Choroid plexus epithelial cell (primary cell): Measurements from ENCODE around the gene CHERP.

Experiments used
- DNase-seq: peaks from one replicate; pipeline ENCODE4 v3.0.0-alpha.2; 2010; ENCODE audit warnings: low read depth
- H3K4me3 ChIP-seq: 2 replicates; pipeline ENCODE4 v1.5.1; 2011; ENCODE audit warnings: low read depth, mild to moderate bottlenecking, control low read depth, low read length, moderate library complexity
- TF ChIP-seq, protein P1 (sequence below): conservative IDR thresholded peaks from 2 replicates; pipeline ENCODE4 v1.5.1; 2011; ENCODE audit warnings: low read depth, mild to moderate bottlenecking, control low read depth, inconsistent platforms, low read length, moderate library complexity

CHERP gene

DNA sequence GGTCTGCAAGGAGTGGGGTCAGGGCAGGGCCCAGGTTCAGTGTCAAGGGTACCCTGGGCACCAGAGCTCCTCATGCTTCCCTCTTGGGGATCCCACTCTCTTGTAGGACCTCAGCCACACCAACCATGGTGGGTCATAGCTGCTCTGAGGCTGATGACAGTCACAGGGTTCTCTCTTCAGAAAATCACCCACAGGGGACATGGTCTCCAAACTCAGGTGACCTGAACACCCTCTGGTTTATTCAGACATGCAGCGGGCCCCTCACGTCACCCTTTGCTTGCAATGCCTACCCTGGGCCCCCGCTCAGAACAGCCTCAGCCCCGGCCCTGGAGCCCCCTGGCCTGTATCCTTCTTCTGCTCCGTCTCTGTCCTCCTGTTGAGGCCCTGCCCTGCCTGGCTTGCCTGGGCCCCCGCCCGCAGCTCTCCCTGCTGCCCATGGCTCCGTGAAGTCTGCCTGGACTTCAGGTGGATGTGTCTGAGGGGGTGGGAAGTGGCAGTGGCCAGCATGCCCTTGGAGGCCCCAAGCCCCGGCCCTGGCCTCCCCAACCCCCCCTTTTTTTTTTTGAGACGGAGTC is 20.4 kb downstream of the CHERP start:
- TF ChIP-seq, protein P1, sequence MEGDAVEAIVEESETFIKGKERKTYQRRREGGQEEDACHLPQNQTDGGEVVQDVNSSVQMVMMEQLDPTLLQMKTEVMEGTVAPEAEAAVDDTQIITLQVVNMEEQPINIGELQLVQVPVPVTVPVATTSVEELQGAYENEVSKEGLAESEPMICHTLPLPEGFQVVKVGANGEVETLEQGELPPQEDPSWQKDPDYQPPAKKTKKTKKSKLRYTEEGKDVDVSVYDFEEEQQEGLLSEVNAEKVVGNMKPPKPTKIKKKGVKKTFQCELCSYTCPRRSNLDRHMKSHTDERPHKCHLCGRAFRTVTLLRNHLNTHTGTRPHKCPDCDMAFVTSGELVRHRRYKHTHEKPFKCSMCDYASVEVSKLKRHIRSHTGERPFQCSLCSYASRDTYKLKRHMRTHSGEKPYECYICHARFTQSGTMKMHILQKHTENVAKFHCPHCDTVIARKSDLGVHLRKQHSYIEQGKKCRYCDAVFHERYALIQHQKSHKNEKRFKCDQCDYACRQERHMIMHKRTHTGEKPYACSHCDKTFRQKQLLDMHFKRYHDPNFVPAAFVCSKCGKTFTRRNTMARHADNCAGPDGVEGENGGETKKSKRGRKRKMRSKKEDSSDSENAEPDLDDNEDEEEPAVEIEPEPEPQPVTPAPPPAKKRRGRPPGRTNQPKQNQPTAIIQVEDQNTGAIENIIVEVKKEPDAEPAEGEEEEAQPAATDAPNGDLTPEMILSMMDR = no peak
- DNase-seq = no peak
- no peak overlapping the region for H3K4me3 ChIP-seq

DNA sequence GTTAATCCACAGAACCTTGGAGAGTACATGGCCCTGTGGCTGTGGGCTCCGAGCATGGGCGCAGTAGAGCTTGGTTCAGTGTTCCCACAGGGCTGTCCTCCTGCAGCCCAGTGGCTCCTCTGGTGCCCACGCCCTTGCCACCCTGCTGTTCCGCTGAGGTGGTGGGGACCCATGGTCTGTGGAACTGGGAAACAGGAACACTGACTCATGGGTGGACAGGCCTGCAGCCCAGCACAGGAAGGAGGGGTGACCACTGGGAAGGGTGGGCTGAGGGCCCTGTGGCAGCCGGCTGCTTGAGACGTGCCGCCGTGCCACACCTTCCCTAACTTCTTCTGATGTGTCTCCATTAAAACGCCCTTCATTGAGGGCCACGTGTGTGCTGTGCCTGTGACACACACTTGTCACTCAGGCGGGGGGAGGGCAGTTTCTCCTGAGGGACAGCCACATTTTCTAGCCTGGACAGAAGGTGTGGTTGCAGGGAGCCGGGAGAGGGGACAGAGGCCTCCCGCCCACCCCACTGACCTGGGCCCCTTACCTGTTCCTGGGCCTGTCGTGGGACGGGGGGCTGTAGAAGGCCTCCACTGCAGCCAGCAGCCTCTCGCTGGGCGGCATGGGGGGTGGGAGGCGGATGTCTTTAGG is 21.1 kb downstream of the CHERP start:
- TF ChIP-seq, protein P1 = no peak
- no peak overlapping the region for H3K4me3 ChIP-seq
- DNase-seq = no peak

DNA sequence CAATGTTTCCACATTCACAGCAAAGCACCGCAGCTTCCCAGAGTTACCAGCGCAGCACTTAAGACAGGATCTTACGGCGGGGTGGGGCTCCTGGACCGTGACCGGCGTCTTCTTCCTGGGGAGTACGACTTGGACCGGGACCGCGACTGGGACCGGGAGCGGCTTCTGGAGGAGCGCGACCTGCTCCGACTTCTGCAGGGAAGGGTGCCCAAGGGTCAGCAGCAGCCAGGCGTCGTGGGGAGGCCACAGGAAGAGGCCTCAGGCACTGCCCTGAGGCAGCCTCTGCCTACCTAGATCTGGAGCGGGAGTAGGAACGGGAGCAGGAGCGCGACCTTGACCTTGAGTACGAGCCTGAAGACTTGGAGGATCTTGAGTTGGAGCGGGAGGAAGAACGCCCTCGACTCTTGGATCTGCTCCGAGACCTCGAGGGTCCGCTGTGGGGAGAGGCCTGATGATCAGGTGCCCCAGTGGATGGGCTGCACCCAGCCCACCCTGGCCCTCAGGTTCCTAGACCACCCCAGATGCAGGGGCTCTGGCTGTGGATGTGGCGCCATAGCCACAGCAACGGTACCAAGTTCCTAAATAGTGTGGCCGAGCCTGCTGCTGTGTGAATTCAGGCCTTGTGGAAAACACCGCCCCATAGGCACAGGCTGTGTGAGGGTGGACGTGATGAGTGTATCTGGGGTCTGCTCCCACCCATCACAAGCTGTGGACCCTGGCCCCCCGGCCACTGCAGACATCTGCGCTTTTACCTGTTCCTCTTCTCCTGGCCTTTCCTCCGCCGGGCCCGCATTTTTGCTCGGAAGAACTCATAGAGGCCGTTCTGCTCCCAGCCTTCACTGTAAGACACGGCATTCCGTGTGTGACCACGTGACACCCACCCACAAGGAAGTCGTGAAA is 21.9 kb downstream of the CHERP start:
- no peak overlapping the region for H3K4me3 ChIP-seq
- TF ChIP-seq, protein P1 = no peak
- DNase-seq = no peak

DNA sequence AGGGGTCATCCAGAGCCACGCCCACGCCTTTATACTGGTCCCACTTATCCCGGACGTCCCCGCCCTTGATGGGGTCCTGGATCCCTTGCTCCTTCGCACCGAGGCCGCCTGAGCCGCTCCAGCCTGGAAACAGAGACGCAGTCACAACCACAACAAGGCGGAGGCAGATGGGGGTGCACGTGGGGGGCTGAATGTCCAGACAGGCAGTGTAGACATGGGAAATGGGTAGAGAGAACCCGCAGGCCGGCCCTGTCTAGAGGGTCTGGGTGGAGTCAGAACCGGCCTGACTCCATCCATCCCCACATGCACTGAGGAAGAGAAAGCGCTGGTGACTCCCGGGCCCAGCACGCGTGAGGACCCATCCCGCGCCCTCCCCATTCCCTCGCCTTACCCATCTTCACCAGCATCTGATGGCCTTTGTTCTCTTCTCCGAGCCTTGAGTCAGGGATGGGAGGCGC is 23.0 kb downstream of the CHERP start:
- TF ChIP-seq, protein P1 = no peak
- DNase-seq = no peak
- no peak overlapping the region for H3K4me3 ChIP-seq

DNA sequence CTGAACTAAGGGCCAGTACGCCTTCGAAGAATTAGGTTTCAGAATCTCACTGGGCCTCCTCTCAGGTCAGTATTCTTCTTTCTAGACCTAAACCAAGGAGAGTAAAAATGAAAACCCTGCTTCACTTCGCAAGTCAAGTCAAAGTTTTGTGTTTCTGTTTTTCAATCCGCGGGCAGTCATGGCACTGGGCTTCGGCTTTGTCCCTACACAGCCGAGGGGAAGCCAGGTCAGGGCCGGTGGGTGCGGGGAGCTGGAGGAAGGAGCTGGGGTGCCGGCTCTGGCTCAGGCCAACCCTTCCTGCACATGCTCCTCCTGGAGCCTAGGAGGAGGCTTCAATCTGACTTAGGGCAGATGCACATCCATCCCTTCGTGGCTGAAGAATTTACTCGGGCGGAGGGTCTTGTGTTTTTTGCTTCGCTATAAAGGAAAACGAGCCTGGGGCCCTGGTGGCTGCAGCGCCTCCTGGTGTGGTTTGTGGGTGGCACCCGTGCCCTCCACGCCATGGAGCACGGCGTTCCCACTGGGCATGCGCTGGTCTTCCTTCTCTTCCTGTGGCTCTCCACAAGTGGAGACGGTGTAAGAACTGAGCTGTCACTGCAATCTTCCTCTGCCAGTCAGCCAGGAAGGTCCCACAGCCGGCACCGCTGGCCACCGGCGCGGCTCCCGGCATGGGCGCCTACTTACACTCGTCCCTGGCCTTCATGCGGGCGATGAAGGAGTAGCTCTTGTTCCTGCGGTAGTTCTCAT is 23.6 kb downstream of the CHERP start:
- TF ChIP-seq, protein P1 = peak; percentile 30
- H3K4me3 ChIP-seq = no peak overlapping the region
- no peak for DNase-seq

DNA sequence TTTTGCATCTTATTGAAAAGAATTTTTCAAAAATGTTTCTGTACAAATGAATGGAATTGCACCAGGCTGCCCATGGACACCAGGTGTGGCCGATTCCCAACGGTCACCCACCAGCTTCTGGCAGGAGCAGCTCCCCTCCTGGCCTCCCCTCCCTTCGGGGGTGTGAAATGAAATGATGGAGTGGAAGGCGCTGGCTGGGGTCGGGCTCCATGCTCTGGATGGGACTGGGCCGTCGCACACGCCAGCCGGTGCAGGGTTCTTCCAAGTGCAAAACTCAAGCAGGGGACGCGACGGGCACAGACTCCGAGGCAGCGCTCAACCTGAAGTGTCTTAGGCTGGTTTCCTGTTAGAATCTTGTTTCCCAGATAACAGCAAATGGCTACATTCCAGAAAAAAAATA is 24.2 kb downstream of the CHERP start:
- TF ChIP-seq, protein P1 = no peak
- no peak for DNase-seq

More for the DNA sequence above, 24.2 kb downstream of the CHERP start:
- no peak overlapping the region for H3K4me3 ChIP-seq
